AG09319 (cell line): ENCODE data around the gene METTL9.
"Not testable (repeated sequence)": the region's sequence is repeated elsewhere in the genome, so short reads cannot be mapped to it uniquely, and the experiment has no call there.

Source experiments
- DNase-seq: peaks from one replicate; pipeline ENCODE4 v3.0.0-alpha.2; 2010; ENCODE audit warnings: low read depth; ENCODE audit errors: extremely low read depth
- TF ChIP-seq, protein P1 (sequence below): IDR thresholded peaks from 2 replicates; pipeline ENCODE4 v1.5.1; 2011; ENCODE audit warnings: low read depth, mild to moderate bottlenecking, inconsistent platforms, low read length, moderate library complexity

METTL9 gene

DNA sequence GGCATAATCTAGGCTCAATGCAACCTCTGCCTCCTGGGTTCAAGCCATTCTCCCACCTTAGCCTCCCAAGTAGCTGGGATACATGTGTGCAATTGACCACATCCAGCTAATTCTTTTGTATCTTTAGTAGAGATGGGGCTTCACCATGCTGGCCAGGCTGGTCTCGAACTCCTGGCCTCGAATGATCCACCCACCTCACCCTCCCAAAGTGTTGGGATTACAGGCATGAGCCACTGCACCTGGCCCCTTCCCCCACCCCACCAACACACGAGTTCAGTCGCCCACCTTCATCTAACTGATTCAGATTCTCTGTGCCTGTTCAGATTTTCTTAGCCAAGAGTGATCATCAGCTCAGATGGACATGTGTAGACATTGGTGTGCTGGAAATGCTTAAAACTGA lies 25.0 kb upstream of the METTL9 start:
- TF ChIP-seq, protein P1, sequence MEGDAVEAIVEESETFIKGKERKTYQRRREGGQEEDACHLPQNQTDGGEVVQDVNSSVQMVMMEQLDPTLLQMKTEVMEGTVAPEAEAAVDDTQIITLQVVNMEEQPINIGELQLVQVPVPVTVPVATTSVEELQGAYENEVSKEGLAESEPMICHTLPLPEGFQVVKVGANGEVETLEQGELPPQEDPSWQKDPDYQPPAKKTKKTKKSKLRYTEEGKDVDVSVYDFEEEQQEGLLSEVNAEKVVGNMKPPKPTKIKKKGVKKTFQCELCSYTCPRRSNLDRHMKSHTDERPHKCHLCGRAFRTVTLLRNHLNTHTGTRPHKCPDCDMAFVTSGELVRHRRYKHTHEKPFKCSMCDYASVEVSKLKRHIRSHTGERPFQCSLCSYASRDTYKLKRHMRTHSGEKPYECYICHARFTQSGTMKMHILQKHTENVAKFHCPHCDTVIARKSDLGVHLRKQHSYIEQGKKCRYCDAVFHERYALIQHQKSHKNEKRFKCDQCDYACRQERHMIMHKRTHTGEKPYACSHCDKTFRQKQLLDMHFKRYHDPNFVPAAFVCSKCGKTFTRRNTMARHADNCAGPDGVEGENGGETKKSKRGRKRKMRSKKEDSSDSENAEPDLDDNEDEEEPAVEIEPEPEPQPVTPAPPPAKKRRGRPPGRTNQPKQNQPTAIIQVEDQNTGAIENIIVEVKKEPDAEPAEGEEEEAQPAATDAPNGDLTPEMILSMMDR, result no peak
- DNase-seq, result no peak

DNA sequence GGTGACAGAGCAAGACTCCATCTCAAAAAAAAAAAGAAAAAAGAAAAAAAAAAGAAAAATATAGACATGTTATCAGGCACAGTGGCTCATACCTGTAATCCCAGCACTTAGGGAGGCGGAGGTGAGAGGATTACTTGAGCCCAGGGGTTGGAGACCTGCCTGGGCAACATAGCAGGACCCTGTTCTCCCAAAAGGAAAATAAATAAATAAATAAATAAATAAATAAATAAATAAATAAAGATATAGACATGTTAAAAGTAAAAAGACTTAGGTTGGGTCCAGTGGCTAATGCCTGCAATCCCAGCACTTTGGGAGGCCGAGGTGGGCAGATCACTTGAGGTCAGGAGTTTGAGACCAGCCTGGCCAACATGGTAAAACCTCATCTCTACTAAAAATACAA lies 23.1 kb upstream of the METTL9 start:
- DNase-seq, result not testable (repeated sequence)

GRCh38 chr16:21577487-21577886 lies 21.9 kb upstream of the METTL9 start:
- DNase-seq, result not testable (repeated sequence)

DNA sequence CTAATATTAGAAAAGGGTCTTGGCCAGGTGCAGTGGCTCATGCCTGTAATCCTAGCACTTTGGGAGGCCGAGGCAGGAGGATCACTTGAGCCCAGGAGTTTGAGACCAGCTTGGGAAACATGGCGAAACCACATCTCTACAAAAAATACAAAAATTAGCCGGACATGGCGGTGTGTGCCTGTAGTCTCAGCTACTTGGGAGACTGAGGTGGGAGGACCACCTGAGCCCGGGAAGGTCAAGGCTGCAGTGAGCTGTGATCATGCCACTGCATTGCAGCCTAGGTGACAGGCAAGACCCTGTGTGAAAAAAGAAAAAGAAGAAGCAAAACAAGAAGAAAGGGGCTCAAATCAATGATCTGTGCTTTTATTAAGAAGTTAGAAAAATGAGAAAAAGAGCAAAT lies 21.1 kb upstream of the METTL9 start:
- DNase-seq, result not testable (repeated sequence)

- DNase-seq, result not testable (repeated sequence)
These were observed 19.2 kb upstream of the METTL9 start for GRCh38 chr16:21580131-21580530.

- DNase-seq, result no peak
- TF ChIP-seq, protein P1, result no peak
These were observed 18.6 kb upstream of the METTL9 start for GRCh38 chr16:21580807-21581206.

GRCh38 chr16:21584817-21585216 lies 14.6 kb upstream of the METTL9 start:
- DNase-seq, result no peak
- TF ChIP-seq, protein P1, result no peak

DNA sequence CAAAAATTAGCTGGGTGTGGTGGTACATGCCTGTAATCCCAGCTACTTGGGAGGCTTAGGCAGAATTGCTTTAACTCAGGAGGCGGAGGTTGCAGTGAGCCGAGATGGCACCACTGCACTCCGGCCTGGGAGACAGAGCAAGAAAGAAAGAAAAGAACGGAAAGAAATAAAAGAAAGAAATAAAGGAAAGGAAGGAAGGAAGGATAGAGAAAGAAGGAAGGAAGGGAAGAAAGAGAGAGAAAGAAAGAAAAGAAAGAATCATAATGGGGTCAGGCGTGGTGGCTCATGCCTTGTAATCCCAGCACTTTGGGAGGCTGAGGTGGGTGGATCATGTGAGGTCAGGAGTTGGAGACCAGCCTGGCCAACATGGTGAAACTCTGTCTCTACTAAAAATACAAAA lies 10.8 kb upstream of the METTL9 start:
- not testable (repeated sequence) for DNase-seq

GRCh38 chr16:21589551-21589950 lies 9.8 kb upstream of the METTL9 start:
- no peak for DNase-seq

GRCh38 chr16:21590287-21590686 lies 9.1 kb upstream of the METTL9 start:
- TF ChIP-seq, protein P1, result no peak
- DNase-seq, result no peak

More at GRCh38 chr16:21589551-21589950, 9.8 kb upstream of the METTL9 start:
- TF ChIP-seq, protein P1, result no peak

DNA sequence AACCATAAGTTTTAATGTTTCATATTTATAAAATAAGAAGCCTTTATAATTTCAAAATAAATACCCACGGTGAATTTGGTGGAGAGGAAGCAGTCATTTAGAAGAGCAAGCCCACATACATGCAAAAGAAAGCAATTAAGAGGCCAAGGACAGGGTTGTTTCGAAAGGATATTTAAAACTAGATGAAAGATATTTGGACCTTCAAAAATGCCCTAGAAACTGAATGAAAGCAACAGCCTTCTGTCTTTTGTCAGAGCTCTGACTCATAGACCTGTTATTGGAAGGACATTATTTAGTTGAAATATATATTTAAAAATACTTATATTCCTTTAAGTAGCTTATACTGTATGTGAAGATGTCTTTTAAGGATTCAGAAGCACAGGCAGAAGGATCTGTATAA lies 8.6 kb upstream of the METTL9 start:
- DNase-seq, result no peak
- TF ChIP-seq, protein P1, result no peak
